GM12891 (cell line): ENCODE measurements around the gene INPP5F.

Source experiments
- DNase-seq: peaks from one replicate; pipeline ENCODE4 v3.0.0; 2011; ENCODE audit warnings: low spot score; ENCODE audit not compliant: insufficient read length
- FAIRE-seq: peaks from 2 replicates; lab custom pipeline; 2011; peaks lifted over from hg19 to GRCh38; lab: Jason Lieb, UNC
- PAX5 ChIP-seq: IDR thresholded peaks from 2 replicates; pipeline ENCODE4 v1.6.1; 2011; ENCODE audit warnings: low read length, moderate library complexity, mild to moderate bottlenecking; ENCODE audit not compliant: insufficient read depth, severe bottlenecking
- POLR2A ChIP-seq: IDR thresholded peaks from 2 replicates; pipeline ENCODE4 v1.6.1; 2011; ENCODE audit warnings: low read depth, low read length, control low read depth
- POLR2AphosphoS5 ChIP-seq: IDR thresholded peaks from 2 replicates; pipeline ENCODE4 v1.6.1; 2011; ENCODE audit warnings: low read depth, low read length, control low read depth
- POU2F2 ChIP-seq: IDR thresholded peaks from 2 replicates; pipeline ENCODE4 v1.6.1; 2011; ENCODE audit warnings: low read depth, mild to moderate bottlenecking, control low read depth, low read length, moderate library complexity
- SPI1 ChIP-seq: IDR thresholded peaks from 2 replicates; pipeline ENCODE4 v1.6.1; 2011; ENCODE audit warnings: low read depth, low read length, control low read depth
- TAF1 ChIP-seq: IDR thresholded peaks from 2 replicates; pipeline ENCODE4 v1.6.1; 2011; ENCODE audit warnings: low read depth, low read length, control low read depth

Gene INPP5F

DNA sequence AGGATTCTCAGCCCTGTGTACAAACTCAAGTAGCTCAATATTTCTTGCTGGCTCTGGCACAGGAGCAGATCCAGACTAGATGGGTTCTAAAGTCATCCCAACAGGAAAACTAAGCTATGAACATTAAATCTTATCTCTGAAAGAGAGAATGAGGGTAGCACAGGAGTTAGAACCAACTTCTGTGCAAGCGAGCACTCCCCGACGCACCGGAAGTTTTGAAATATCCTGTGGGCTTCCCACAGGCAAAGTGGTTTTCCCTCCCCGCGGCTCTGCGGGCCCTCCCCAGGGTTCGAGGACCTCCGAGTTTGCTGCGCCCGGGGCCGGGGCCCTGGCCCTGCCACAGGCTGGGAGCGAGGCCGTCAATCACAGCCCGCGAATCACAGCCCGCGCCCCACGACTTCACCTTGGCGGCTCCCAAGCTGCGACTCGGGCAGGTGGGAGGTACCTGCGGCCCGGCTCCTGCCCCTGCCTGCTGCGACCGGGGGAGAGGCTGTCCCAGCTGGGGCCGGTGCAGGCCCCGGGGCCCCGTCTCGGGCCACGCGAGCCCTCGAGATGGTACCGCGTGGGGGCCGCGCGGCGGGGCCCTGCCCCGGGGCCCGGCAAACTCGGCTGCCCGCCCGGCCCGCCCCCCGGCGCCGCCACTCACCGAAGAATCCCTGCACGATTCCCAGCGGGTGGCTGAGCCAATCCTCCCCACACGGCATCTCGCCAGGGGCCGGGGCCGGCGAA is 146.2 kb downstream of the INPP5F start:
- no peak for TF ChIP-seq POLR2A
- no peak for TF ChIP-seq PAX5
- no peak for TF ChIP-seq TAF1
- no peak for TF ChIP-seq SPI1
- TF ChIP-seq POLR2AphosphoS5 = no peak
- peak; percentile 77 for FAIRE-seq
- DNase-seq = peak; percentile 41

GRCh38 chr10:119872610-119872859 is 146.7 kb downstream of the INPP5F start, which contains the start of gene MCMBP:
Gene MCMBP, minus strand, starts transcription at chr10:119872843. Its CDS starts 259 bp downstream, at chr10:119872584.
- no peak for FAIRE-seq
- DNase-seq = no peak
- TF ChIP-seq TAF1 (no peak), POLR2AphosphoS5 (no peak), PAX5 (no peak), POU2F2 (no peak), POLR2A (peak; percentile 37; the same call in 1 of the 2 replicates)

DNA sequence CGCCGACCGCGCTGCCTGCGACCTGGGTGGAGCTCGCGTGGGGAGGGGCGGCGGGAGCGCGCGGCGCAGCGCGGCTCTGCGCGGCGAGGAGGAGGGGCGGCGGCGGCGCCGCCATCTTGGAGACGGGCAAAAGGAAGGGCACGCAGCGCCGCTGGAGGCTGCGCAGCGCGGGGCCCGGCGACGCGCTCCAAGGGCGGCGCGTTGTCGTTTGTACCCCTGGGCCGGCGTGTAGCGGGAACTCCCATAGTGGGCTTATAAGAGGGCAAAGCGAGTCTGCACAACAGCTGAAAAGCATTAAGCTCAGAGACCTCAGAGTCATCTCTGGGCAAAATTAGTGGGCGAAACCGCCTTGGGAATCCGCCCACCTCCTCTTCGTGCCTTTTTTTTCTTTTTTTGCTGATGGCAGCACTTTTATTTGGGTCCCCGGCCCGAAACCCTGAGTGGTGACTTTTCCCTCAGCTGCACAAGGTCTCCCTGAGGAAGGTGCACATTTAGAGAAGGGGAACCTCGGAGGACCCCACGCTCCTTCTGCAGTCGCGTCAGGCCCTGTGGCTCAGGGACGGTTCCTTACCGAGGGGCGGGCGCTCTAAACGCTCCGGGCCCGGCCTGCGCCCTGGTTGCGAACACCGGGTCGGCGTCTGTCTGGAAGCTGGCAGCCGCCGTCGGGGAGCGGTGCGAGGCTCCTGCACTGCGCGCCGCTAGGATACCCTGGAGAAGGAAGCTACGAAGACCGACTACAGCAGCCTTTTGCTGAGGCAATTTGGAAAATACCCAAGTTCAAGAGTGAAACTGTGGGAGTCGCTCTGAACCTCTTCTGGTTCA is 147.2 kb downstream of the INPP5F start:
- TF ChIP-seq POU2F2 (no peak), PAX5 (no peak), SPI1 (no peak), TAF1 (peak; percentile 76), POLR2A (peak; percentile 55; the same call in 1 of the 2 replicates), POLR2AphosphoS5 (no peak)
- peak; percentile 99 for FAIRE-seq
- DNase-seq = peak; percentile 78

- TF ChIP-seq POU2F2 = no peak
- TF ChIP-seq TAF1 = no peak
- no peak for TF ChIP-seq SPI1
- no peak for TF ChIP-seq PAX5
- no peak for TF ChIP-seq POLR2AphosphoS5
- no peak for TF ChIP-seq POLR2A
- DNase-seq (no peak), FAIRE-seq (no peak)
Observed at GRCh38 chr10:119878524-119878923, 152.7 kb downstream of the INPP5F start.
